C4-2B (cell line): ENCODE data around the gene FMO1.

Experiments
- CTCF ChIP-seq: fragments of 450-650 bp; conservative IDR thresholded peaks from 2 replicates; pipeline ENCODE4 v1.5.1; 2017; ENCODE audit warnings: mild to moderate bottlenecking
- ZFX ChIP-seq: fragments of 450-650 bp; IDR thresholded peaks from 2 replicates; pipeline ENCODE4 v1.6.1; 2017

- TF ChIP-seq CTCF (no peak), ZFX (no peak)
These were observed 29.6 kb upstream of the FMO1 start for GRCh38 chr1:171218661-171219060.
